ENCODE results near the gene GRIK3.

- TF ChIP-seq CTCF (conservative IDR thresholded peaks at IDR 0.05): no peak
- no peak for TF ChIP-seq ZFX (IDR thresholded peaks at IDR 0.05)
These were observed 189.4 kb downstream of the GRIK3 start for GRCh38 chr1:36844917-36845316.
